Measurements from ENCODE around the gene FBH1.
A peak's percentile ranks its signal among the peaks of the same experiment; 100 is the strongest.

Gene FBH1

GRCh38 chr10:5949009-5949759 lies 59.1 kb downstream of the FBH1 start:
- no peaks in the 10 kb centered on the region for H3K9me2 ChIP-seq (replicated peaks; ENCODE audit: control insufficient read depth, low read length)
- TF ChIP-seq CTCF (IDR thresholded peaks at IDR 0.05; ENCODE audit: low read depth, low read length, poor library complexity, severe bottlenecking) (peak; percentile 41), EZH2phosphoT487 (IDR thresholded peaks at IDR 0.05; ENCODE audit: borderline replicate concordance, low read length) (no peak)
- H3K36me3 ChIP-seq (ENCODE audit: control insufficient read depth, low read length), result no peaks in the 10 kb centered on the region
- no peaks in the 10 kb centered on the region for H3K79me2 ChIP-seq (ENCODE audit: control insufficient read depth, low read length)
- H3K4me2 ChIP-seq (ENCODE audit: low read length), result no peak overlapping the region
- 0 out of 2 replicates have a peak, but pooled peaks cover 6% of the 10 kb centered on the region for H3K27me3 ChIP-seq (ENCODE audit: control insufficient read depth, low read length)
- H3F3A ChIP-seq (ENCODE audit: control insufficient read depth, insufficient read depth), result no peaks in the 10 kb centered on the region
- H3K9me3 ChIP-seq (ENCODE audit: control insufficient read depth, insufficient read depth, low read length), result no peaks in the 10 kb centered on the region
- H3K4me3 ChIP-seq (ENCODE audit: low read length), result no peak overlapping the region
- no peaks in the 10 kb centered on the region for H3K4me1 ChIP-seq (ENCODE audit: control insufficient read depth, low read length)
- no peaks in the 10 kb centered on the region for H4K20me1 ChIP-seq (ENCODE audit: control insufficient read depth, insufficient read depth, low read depth, low read length)
- H3K27ac ChIP-seq (ENCODE audit: low read depth, low read length), result no peak overlapping the region

GRCh38 chr10:5951167-5951711 lies 61.2 kb downstream of the FBH1 start:
- TF ChIP-seq EZH2phosphoT487 (IDR thresholded peaks at IDR 0.05; ENCODE audit: borderline replicate concordance, low read length) (no peak), CTCF (IDR thresholded peaks at IDR 0.05; ENCODE audit: low read depth, low read length, poor library complexity, severe bottlenecking) (no peak)
- H3K9me3 ChIP-seq (ENCODE audit: control insufficient read depth, insufficient read depth, low read length), result no peaks in the 10 kb centered on the region
- no peaks in the 10 kb centered on the region for H4K20me1 ChIP-seq (ENCODE audit: control insufficient read depth, insufficient read depth, low read depth, low read length)
- no peaks in the 10 kb centered on the region for H3K4me1 ChIP-seq (ENCODE audit: control insufficient read depth, low read length)
- no peak overlapping the region for H3K27ac ChIP-seq (ENCODE audit: low read depth, low read length)
- 0 out of 2 replicates have a peak, but pooled peaks cover 2% of the 10 kb centered on the region for H3K27me3 ChIP-seq (ENCODE audit: control insufficient read depth, low read length)
- H3F3A ChIP-seq (ENCODE audit: control insufficient read depth, insufficient read depth), result no peaks in the 10 kb centered on the region
- H3K4me2 ChIP-seq (ENCODE audit: low read length), result no peak overlapping the region
- no peak overlapping the region for H3K4me3 ChIP-seq (ENCODE audit: low read length)
- no peaks in the 10 kb centered on the region for H3K9me2 ChIP-seq (replicated peaks; ENCODE audit: control insufficient read depth, low read length)
- H3K79me2 ChIP-seq (ENCODE audit: control insufficient read depth, low read length), result no peaks in the 10 kb centered on the region
- H3K36me3 ChIP-seq (ENCODE audit: control insufficient read depth, low read length), result no peaks in the 10 kb centered on the region

GRCh38 chr10:5951721-5952407 lies 61.8 kb downstream of the FBH1 start:
- no peaks in the 10 kb centered on the region for H3K9me3 ChIP-seq (ENCODE audit: control insufficient read depth, insufficient read depth, low read length)
- H3K27ac ChIP-seq (ENCODE audit: low read depth, low read length), result no peak overlapping the region
- H3K4me1 ChIP-seq (ENCODE audit: control insufficient read depth, low read length), result no peaks in the 10 kb centered on the region
- no peaks in the 10 kb centered on the region for H4K20me1 ChIP-seq (ENCODE audit: control insufficient read depth, insufficient read depth, low read depth, low read length)
- no peaks in the 10 kb centered on the region for H3K9me2 ChIP-seq (replicated peaks; ENCODE audit: control insufficient read depth, low read length)
- H3K36me3 ChIP-seq (ENCODE audit: control insufficient read depth, low read length), result no peaks in the 10 kb centered on the region
- H3F3A ChIP-seq (ENCODE audit: control insufficient read depth, insufficient read depth), result no peaks in the 10 kb centered on the region
- H3K27me3 ChIP-seq (ENCODE audit: control insufficient read depth, low read length), result 0 out of 2 replicates have a peak, but pooled peaks cover 2% of the 10 kb centered on the region
- H3K4me2 ChIP-seq (ENCODE audit: low read length), result no peak overlapping the region
- H3K79me2 ChIP-seq (ENCODE audit: control insufficient read depth, low read length), result no peaks in the 10 kb centered on the region
- H3K4me3 ChIP-seq (ENCODE audit: low read length), result no peak overlapping the region
- no peak for TF ChIP-seq CTCF (IDR thresholded peaks at IDR 0.05; ENCODE audit: low read depth, low read length, poor library complexity, severe bottlenecking)
- TF ChIP-seq EZH2phosphoT487 (IDR thresholded peaks at IDR 0.05; ENCODE audit: borderline replicate concordance, low read length), result no peak

Measured in DOHH2 (cell line).